AG08395 (cell line): ENCODE measurements around the gene CEP72.
"Not testable (repeated sequence)": the region's sequence is repeated elsewhere in the genome, so short reads cannot be mapped to it uniquely, and the experiment has no call there.

Experiments used
- DNase-seq: peaks from one replicate; pipeline ENCODE4 v3.0.0; 2012; ENCODE audit warnings: mixed read lengths, low spot score

CEP72 gene

GRCh38 chr5:611731-612486 lies at the start of gene CEP72:
CEP72 (plus strand) TSS chr5:612340; CDS start chr5:612362, 22 bp downstream.
- peak; percentile 99 for DNase-seq

- DNase-seq = no peak
Measured at GRCh38 chr5:565782-566440, 46.2 kb upstream of the CEP72 start.

GRCh38 chr5:566636-567309 lies 45.4 kb upstream of the CEP72 start:
- DNase-seq = no peak

DNA sequence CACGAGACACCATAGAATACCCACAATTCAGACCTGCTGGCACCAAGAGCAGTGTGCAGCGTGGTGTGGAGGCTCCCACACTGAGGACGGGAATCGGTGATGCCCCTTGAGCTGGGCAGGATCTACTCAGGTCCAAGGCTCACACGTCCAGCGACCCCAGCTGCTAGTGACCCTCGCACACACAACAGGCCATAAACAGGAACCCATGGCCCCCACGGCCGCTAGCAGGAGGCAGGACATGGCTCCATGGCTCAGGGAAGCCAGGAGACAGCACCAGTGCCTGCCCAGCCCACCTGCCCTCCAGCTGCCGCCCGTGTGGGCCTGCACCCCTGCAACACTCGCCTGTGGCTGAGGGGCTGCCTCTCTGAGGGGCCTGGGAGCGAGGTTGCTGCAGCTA lies 44.5 kb upstream of the CEP72 start:
- DNase-seq = no peak

- no peak for DNase-seq
Measured at GRCh38 chr5:568061-568781, 43.9 kb upstream of the CEP72 start.

DNA sequence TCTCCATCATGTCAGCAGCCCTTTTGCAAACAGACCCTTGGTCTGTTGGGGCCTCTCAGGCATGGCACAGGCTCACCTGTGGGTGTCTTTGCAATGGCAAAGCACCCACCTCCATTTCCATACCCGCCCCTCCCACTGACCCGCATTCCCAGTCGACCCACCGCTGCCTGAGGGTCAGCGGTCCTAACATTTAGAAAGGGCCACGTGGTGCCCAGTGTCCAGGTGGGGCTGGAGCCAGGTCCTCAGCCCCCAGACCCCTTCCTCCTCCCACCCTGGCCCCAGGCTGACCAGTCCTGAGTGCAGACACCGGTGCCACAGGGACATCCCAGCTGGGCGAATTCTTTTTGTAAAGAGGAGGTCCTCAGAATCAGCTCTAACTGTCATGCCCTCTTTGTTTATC lies 43.3 kb upstream of the CEP72 start:
- no peak for DNase-seq

- DNase-seq = no peak
Measured at GRCh38 chr5:569358-569867, 42.7 kb upstream of the CEP72 start.

GRCh38 chr5:569868-570361 lies 42.2 kb upstream of the CEP72 start:
- DNase-seq = no peak

DNA sequence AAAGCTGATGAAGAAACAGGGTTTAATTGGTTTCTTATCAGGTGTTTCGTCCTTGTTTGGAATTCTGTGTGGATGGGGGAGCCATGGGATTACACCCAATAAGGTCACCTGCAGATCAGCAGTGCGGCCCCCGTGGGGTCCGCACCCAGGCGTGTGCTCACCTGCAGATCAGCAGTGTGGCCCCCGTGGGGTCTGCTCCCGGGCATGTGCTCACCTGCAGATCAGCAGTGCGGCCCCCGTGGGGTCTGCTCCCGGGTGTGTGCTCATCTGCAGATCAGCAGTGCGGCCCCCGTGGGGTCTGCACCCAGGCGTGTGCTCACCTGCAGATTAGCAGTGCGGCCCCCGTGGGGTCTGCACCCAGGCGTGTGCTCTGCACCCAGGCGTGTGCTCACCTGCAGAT lies 41.7 kb upstream of the CEP72 start:
- no peak for DNase-seq

DNA sequence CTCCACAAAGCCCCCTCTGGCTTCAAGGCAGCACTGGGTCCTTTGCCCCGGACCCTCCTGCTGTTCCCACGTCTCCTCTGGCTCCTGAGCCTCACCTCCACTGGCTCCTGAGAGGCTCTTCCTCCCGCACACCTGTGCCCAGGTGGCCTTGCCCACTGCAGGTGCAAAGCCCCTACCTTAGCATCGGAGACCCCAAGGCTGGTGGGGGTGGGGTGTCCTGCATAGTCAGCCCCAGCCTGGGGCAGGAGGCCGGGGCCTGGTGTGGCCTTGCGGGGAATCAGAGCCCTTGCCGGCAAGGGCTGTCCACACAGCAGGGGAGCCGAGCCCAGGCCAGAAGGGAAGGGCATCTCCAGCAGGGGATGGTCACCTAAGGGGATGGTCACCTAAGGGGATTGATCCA lies 41.3 kb upstream of the CEP72 start:
- DNase-seq = no peak

DNA sequence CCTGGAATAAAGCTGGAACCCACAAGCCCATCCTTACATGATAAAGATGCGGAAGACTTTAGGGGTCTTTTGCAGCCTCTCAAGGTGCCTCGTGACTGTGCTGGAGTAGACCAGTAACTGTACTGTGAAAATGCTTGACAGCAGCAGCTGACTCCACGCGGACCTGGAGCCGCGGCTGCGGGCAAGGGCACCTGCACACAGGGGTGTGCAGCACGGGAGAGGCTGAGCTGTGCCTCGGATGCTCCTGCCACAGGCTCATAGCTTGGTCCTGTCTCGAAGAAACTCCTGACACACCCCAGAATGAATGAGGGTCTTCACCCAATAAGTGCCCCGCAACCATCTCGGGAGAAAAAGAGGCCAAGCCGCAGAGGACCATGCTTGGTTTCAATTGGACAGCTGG lies 40.3 kb upstream of the CEP72 start:
- DNase-seq = no peak

GRCh38 chr5:572398-573019 lies 39.6 kb upstream of the CEP72 start:
- DNase-seq = no peak

- no peak for DNase-seq
Measured at GRCh38 chr5:573206-573605, 38.9 kb upstream of the CEP72 start.

- DNase-seq = no peak
Measured at GRCh38 chr5:573976-574375, 38.2 kb upstream of the CEP72 start.

DNA sequence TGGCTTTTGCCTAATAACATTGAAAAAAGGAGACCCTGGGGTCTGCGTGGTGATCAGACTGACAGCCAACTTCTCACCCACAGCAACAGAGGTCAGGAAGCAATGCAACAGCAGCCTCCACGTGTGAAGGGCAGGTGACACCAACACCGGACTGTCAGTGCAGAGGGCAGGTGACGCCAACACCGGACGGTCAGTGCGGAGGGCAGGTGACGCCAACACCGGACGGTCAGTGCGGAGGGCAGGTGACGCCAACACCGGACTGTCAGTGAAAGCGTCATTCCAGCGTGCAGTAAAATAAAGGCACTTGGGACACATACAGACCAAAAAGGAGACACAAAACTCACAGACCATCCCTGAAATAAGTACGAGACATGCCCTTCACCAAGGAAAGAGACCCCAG lies 37.2 kb upstream of the CEP72 start:
- no peak for DNase-seq

DNA sequence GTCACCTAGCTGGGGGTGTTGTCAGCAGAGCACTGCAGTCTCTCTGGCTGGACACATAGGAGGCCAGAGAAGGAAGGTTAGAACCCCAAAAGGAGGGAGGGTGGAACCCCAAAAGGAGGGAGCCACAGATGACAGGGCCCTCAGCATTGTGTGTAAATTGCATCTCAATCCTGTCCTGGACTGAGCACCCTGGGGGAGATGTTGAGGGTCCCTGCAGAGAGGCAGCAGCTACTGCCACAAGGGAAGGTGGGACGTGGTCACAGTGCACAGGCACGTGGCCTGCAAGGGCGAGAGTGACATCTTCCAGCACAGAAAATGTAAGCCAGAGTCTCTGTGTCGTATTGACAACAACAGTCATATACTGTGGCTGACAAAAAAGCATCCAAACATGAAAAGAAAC lies 36.5 kb upstream of the CEP72 start:
- no peak for DNase-seq

DNA sequence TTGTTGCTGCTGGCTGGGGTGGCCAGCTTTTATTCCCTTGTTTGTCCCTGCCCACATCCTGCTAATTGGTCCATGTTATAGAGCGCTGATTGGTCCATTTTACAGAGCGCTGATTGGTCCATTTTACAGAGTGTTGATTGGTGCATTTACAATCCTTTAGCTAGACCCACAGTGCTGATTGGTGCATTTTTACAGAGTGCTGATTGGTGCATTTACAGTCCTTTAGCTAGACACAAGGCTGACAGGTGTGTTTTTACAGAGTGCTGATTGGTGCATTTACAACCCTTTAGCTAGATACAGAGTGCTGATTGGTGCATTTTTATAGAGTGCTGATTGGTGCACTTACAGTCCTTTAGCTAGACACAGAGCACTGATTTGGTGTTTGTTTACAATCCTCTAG lies 34.9 kb upstream of the CEP72 start:
- DNase-seq = not testable (repeated sequence)

- DNase-seq = no peak
Measured at GRCh38 chr5:577800-578199, 34.3 kb upstream of the CEP72 start.

- no peak for DNase-seq
Measured at GRCh38 chr5:579211-579610, 32.9 kb upstream of the CEP72 start.

GRCh38 chr5:579746-580366 lies 32.3 kb upstream of the CEP72 start:
- DNase-seq = no peak

DNA sequence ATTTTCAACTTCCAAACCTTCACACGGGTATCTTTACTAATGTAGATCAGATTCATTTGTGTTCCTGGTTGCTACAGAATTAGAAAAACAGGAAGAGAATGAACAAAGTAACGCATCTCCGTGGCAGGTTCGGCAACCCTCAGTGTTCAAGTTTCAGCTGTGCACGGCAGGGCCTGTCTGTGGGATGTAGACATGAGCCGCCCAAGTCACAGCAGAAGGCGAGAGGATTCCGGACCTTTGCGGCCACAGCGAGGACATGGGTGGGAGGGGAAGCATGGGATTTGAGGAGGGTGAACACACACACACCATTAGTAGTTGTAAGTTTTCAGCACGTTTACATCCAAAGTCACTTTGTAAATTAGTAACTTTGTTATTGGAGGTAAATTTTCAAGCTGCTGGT lies 31.7 kb upstream of the CEP72 start:
- no peak for DNase-seq
